Endothelial cell of umbilical vein (primary cell): Measurements from ENCODE around the gene MTA2. TPM values are rescaled to one million over a fixed set of nuclear protein-coding genes. Genes with fewer than 3 reads are reported as not detected.

ENCODE experiments used
- BruUV-seq: library from RNA; stranded (reverse); fragments of 400-500 nt; replicated peaks from 2 replicates; lab custom pipeline; 2021; lab: Mats Ljungman, UMichigan
- CTCF ChIA-PET: fragments of 300-600, 350-600 bp; sonication (Branson Sonifier 250); formaldehyde crosslinking; loops from one replicate; lab custom pipeline; 2021; ENCODE audit warnings: antibody characterized with exemption, inconsistent platforms; lab: Charles Lee
- POLR2A ChIA-PET: fragments of 300-600, 350-600 bp; sonication (Branson Sonifier 250); formaldehyde crosslinking; loops from one replicate; lab custom pipeline; 2021; ENCODE audit warnings: antibody characterized with exemption, inconsistent platforms; lab: Charles Lee
- DNase-seq: peaks from one replicate; pipeline ENCODE4 v3.0.0-alpha.2; 2011; ENCODE audit warnings: low read depth, low spot score
- FAIRE-seq: peaks from 2 replicates; lab custom pipeline; 2011; peaks lifted over from hg19 to GRCh38; lab: Jason Lieb, UNC
- H2AFZ ChIP-seq: 2 replicates; pipeline ENCODE4 v1.6.0; 2012; ENCODE audit warnings: low read depth, low read length, control low read depth, inconsistent platforms
- H3K27ac ChIP-seq: 2 replicates; pipeline ENCODE4 v1.5.1; 2011; ENCODE audit warnings: low read depth, mild to moderate bottlenecking, control low read depth, low read length, moderate library complexity; ENCODE audit not compliant: insufficient read depth
- H3K27me3 ChIP-seq, 2 experiments: 2 replicates each; pipeline versions ENCODE4 v1.6.0 to v1.6.1; 2011; ENCODE audit warnings: low read length in 2 of 2, mixed read lengths in 1 of 2; ENCODE audit not compliant: control insufficient read depth in 2 of 2, insufficient read depth in 2 of 2
- H3K36me3 ChIP-seq, 2 experiments: 2 replicates in 1 of 2; 3 replicates in 1 of 2; pipeline ENCODE4 v1.5.1; 2011; ENCODE audit warnings: low read length in 2 of 2, mild to moderate bottlenecking in 1 of 2, moderate library complexity in 1 of 2; ENCODE audit not compliant: control insufficient read depth in 2 of 2, insufficient read depth in 2 of 2; ENCODE audit errors: extremely low read depth in 1 of 2
- H3K4me1 ChIP-seq: 3 replicates; pipeline ENCODE4 v1.5.1; 2011; ENCODE audit warnings: mild to moderate bottlenecking, low read length; ENCODE audit not compliant: control insufficient read depth, insufficient read depth; ENCODE audit errors: extremely low read depth
- H3K4me2 ChIP-seq: 2 replicates; pipeline ENCODE4 v1.6.1; 2011; ENCODE audit warnings: low read length, control low read depth, mixed read lengths; ENCODE audit not compliant: insufficient read depth
- H3K4me3 ChIP-seq, 3 experiments: fragments of 200-600 bp in 1 of 3; sonication (generic), shearing (Covaris generic) in 1 of 3; replicated peaks in 1 of 3; 2 replicates each; pipeline ENCODE4 v1.5.1; 2011 to 2016; ENCODE audit warnings: control low read depth in 3 of 3, low read length in 3 of 3, mild to moderate bottlenecking in 2 of 3, inconsistent platforms in 1 of 3, low read depth in 1 of 3, moderate library complexity in 1 of 3; ENCODE audit not compliant: insufficient read depth in 1 of 3
- H3K79me2 ChIP-seq: 2 replicates; pipeline ENCODE4 v1.6.0; 2012; ENCODE audit warnings: low read length, inconsistent platforms; ENCODE audit not compliant: control insufficient read depth, insufficient read depth
- H3K9ac ChIP-seq: replicated peaks from 2 replicates; pipeline ENCODE3; 2011; ENCODE audit warnings: low read length, control low read depth; ENCODE audit not compliant: insufficient read depth; ENCODE audit errors: extremely low read depth
- H3K9me1 ChIP-seq: replicated peaks from 3 replicates; pipeline ENCODE4 v1.6.0; 2011; ENCODE audit warnings: mild to moderate bottlenecking, low read length; ENCODE audit not compliant: control insufficient read depth, insufficient read depth; ENCODE audit errors: extremely low read depth
- H3K9me3 ChIP-seq: replicated peaks from 2 replicates; pipeline ENCODE4 v1.5.1; 2012; ENCODE audit warnings: low read length, inconsistent platforms; ENCODE audit not compliant: control insufficient read depth, insufficient read depth
- H4K20me1 ChIP-seq: replicated peaks from 2 replicates; pipeline ENCODE3; 2011; ENCODE audit warnings: mild to moderate bottlenecking, low read length; ENCODE audit not compliant: control insufficient read depth, insufficient read depth; ENCODE audit errors: extremely low read depth
- JUN ChIP-seq: IDR thresholded peaks from 2 replicates; pipeline ENCODE4 v1.6.1; 2011; ENCODE audit warnings: borderline replicate concordance, low read depth; ENCODE audit not compliant: insufficient read length, insufficient read depth
- MYC ChIP-seq: IDR thresholded peaks from one replicate; pipeline ENCODE4 v1.6.1; 2011; ENCODE audit warnings: mild to moderate bottlenecking, low read depth, low read length
- POLR2A ChIP-seq: IDR thresholded peaks from 2 replicates; pipeline ENCODE4 v1.6.1; 2012; ENCODE audit warnings: low read depth, mild to moderate bottlenecking, control low read depth, low read length
- POLR2AphosphoS5 ChIP-seq: IDR thresholded peaks from 2 replicates; pipeline ENCODE4 v1.6.1; 2012; ENCODE audit warnings: low read depth, mild to moderate bottlenecking, control low read depth, low read length, moderate library complexity; ENCODE audit not compliant: insufficient read depth
- dilution Hi-C: fragments of 300-500 bp; cut with MboI; formaldehyde crosslinking; loops from one replicate; pipeline ENCODE4 v1.15.0; 2019; ENCODE audit warnings: low sequenced_read_pairs; ENCODE audit not compliant: extremely low pct_ligation_motif_present
- intact Hi-C: fragments of 100-400 bp; cut with micrococcal nuclease; formaldehyde crosslinking; loops from one replicate; pipeline ENCODE4 v1.10.0; 2022
- polyA plus RNA-seq, 4 experiments: library from polyadenylated mRNA; depleted of rRNA in 3 of 4; stranded (reverse) in 3 of 4; unstranded in 1 of 4; fragments of >200 nt; gene quantifications; 2 replicates each; pipeline versions ENCODE4 v1.2.1 to v1.2.3, GENCODE V29; 2011 to 2012; ENCODE audit warnings: missing spikeins in 1 of 4
- total RNA-seq: library from RNA; stranded (reverse); gene quantifications from 2 replicates; pipeline ENCODE4 v1.2.3, GENCODE V29; 2021
- TF ChIP-seq, protein P1 (sequence below): IDR thresholded peaks from 2 replicates; pipeline ENCODE4 v1.6.1; 2011; ENCODE audit not compliant: insufficient read depth, insufficient read length

The MTA2 gene
- total and polyA plus RNA-seq, 2 donors (not counting 3 experiments of a cell fraction or from before 2014, with no cell fraction given) = 40.4 to 166 TPM

- peaks cover 26 to 33% of the 10 kb centered on the region in 2 experiments for H3K36me3 ChIP-seq
- FAIRE-seq (peak; percentile 73), DNase-seq (no peak)
- H3K4me3 ChIP-seq = peak overlapping the region; percentile 61 to 98 (median 92)
- peak overlapping the region; percentile 89 for H3K9ac ChIP-seq
- no peaks in the 10 kb centered on the region for H3K27me3 ChIP-seq
- no peaks in the 10 kb centered on the region for H3K9me1 ChIP-seq
- H4K20me1 ChIP-seq = no peaks in the 10 kb centered on the region
- intact Hi-C loops = loop anchor here (1.0 to 2.0 kb wide), 4 partner anchors 9 to 107 kb away; partner anchors contain the start of genes BSCL2, GANAB, GNG3 and TUT1
- TSS peak; percentile 37 for BruUV-seq
- TF ChIP-seq, protein P1, sequence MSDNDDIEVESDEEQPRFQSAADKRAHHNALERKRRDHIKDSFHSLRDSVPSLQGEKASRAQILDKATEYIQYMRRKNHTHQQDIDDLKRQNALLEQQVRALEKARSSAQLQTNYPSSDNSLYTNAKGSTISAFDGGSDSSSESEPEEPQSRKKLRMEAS = no peak
- TF ChIP-seq POLR2AphosphoS5 (no peak), POLR2A (no peak), MYC (no peak), JUN (no peak)
- peak overlapping the region; percentile 89 for H3K4me2 ChIP-seq
- H2AFZ ChIP-seq = no peak overlapping the region
- peaks cover 45% of the 10 kb centered on the region for H3K79me2 ChIP-seq
- H3K27ac ChIP-seq = no peak overlapping the region
- no peaks in the 10 kb centered on the region for H3K9me3 ChIP-seq
- ChIA-PET POLR2A (interaction anchor here (0.7 to 1.3 kb wide), 4 partner anchors 26 to 65 kb away, joined by 3 to 6 read pairs (median 4); partner anchors contain the start of genes C11orf98, CSKMT, EEF1G and GANAB), CTCF (interaction anchor here (0.9 to 3.8 kb wide), 6 partner anchors 8 to 175 kb away, joined by 3 to 29 read pairs (median 8); partner anchors contain the start of genes EML3 and TUT1)
- dilution Hi-C loops = no loop called here
- H3K4me1 ChIP-seq = peaks cover 19% of the 10 kb centered on the region
These were observed 1.8 kb downstream of the MTA2 start for GRCh38 chr11:62599901-62600300.

DNA sequence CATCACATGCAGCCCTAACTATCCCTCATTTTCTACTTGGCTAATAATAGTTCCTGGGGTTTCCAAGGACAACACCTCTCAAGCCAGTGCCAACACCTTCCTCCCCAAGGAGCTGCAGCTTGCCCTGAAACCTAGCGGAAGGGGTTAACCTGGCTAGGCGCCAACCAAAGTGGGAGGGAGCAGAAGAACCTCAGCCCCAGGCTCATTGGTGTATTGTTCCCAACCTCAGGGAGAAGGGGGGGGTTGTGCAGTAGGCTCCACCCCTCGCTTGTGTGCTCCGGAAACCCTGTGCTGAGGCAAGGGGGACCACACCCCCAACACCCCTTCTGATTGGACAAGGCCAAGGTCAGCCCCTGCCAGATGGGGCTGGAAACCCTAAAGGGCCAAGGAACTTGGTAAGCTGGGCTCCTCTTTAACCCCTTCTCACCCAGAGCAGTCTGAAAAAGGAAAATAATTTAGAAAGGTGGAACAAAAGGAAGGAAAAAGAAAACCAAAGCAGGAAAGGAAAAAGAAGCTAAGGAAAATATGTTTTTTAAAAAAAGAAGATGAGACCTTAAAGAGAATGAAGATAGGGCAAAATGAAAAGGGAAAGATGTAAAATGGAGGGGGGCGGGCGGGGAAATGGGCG, 2.5 kb downstream of the MTA2 start:
- Histone ChIP-seq H3K4me2 (peak overlapping the region; percentile 89), H3K4me1 (peaks cover 19% of the 10 kb centered on the region), H3K36me3 (peaks cover 28 to 38% of the 10 kb centered on the region in 2 experiments), H3K27me3 (no peaks in the 10 kb centered on the region), H3K4me3 (peak overlapping the region in 1 of 3 experiments; percentile 92), H3K9me1 (no peaks in the 10 kb centered on the region), H3K9me3 (no peaks in the 10 kb centered on the region), H3K9ac (peak overlapping the region; percentile 89), H3K27ac (peak overlapping the region; percentile 19), H2AFZ (no peak overlapping the region), H4K20me1 (no peaks in the 10 kb centered on the region), H3K79me2 (peaks cover 45% of the 10 kb centered on the region)
- ChIA-PET CTCF (interaction anchor here (0.9 to 1.5 kb wide), 3 partner anchors 13 to 174 kb away, joined by 4 to 10 read pairs (median 5); no protein-coding TSS in a partner anchor), POLR2A (interaction anchor here (0.7 to 1.3 kb wide), 6 partner anchors 25 to 80 kb away, joined by 3 to 6 read pairs (median 3); partner anchors contain the start of genes C11orf98, CSKMT, EEF1G and GANAB)
- intact Hi-C loops (loop anchor here (1.0 kb wide), 3 partner anchors 8 to 47 kb away; partner anchors contain the start of genes GANAB and TUT1), dilution Hi-C loops (no loop called here)
- TF ChIP-seq JUN (no peak), POLR2AphosphoS5 (peak; percentile 55)
- FAIRE-seq (peak; percentile 100), DNase-seq (peak; percentile 98)
- no TSS peak for BruUV-seq
